SK-N-SH (cell line): ENCODE measurements around the gene GALNTL6. TPM values are rescaled to one million over a fixed set of nuclear protein-coding genes. Genes with fewer than 3 reads are reported as not detected.

ENCODE experiments used
- CTCF ChIA-PET: fragments of 300-600, 350-600 bp; formaldehyde crosslinking; extraction: SDS; loops from one replicate; lab custom pipeline; 2021; lab: Yijun Ruan, JAX
- POLR2A ChIA-PET: fragments of 350-600 bp; sonication (Branson Sonifier 250); formaldehyde crosslinking; extraction: SDS; loops from one replicate; lab custom pipeline; 2020; ENCODE audit warnings: antibody characterized with exemption, inconsistent platforms; lab: Yijun Ruan, JAX
- DNase-seq: peaks from one replicate; pipeline ENCODE4 v3.0.0; 2012
- H2AFZ ChIP-seq: fragments of 200-600 bp; sonication (generic); 2 replicates; pipeline ENCODE4 v1.8.1; 2016; ENCODE audit warnings: antibody characterized with exemption, mild to moderate bottlenecking, low read depth
- H3F3A ChIP-seq: fragments of 200-600 bp; sonication (generic); replicated peaks from 2 replicates; pipeline ENCODE3; 2016; ENCODE audit warnings: antibody characterized with exemption, mild to moderate bottlenecking; ENCODE audit not compliant: insufficient read depth
- H3K27ac ChIP-seq, 2 experiments: fragments of 200-500 bp in 1 of 2; fragments of 200-600 bp in 1 of 2; sonication (Bioruptor generic) in 1 of 2; sonication (generic), shearing (Covaris generic) in 1 of 2; 2 replicates each; pipeline versions ENCODE4 v1.5.1 to v1.6.1; 2014 to 2016; ENCODE audit warnings: low read depth in 2 of 2, inconsistent platforms in 1 of 2, low read length in 1 of 2, mild to moderate bottlenecking in 1 of 2, mixed read lengths in 1 of 2
- H3K27me3 ChIP-seq: fragments of 200-600 bp; sonication (generic), shearing (Covaris generic); 2 replicates; pipeline ENCODE4 v1.6.1; 2016; ENCODE audit warnings: mixed run types; ENCODE audit not compliant: insufficient read depth
- H3K36me3 ChIP-seq, 2 experiments: fragments of 200-500 bp in 1 of 2; fragments of 200-600 bp in 1 of 2; sonication (Bioruptor generic) in 1 of 2; sonication (generic) in 1 of 2; replicated peaks in 1 of 2; 2 replicates each; pipeline versions ENCODE3 to v1.5.1; 2014 to 2016; ENCODE audit warnings: low read length in 1 of 2, mild to moderate bottlenecking in 1 of 2; ENCODE audit not compliant: insufficient read depth in 2 of 2, control insufficient read depth in 1 of 2
- H3K4me1 ChIP-seq, 2 experiments: fragments of 200-500 bp in 1 of 2; fragments of 200-600 bp in 1 of 2; sonication (Bioruptor generic) in 1 of 2; sonication (generic), shearing (Covaris generic) in 1 of 2; 2 replicates each; pipeline versions ENCODE4 v1.5.1 to v1.6.1; 2014 to 2016; ENCODE audit warnings: low read depth in 1 of 2, low read length in 1 of 2, mixed run types in 1 of 2; ENCODE audit not compliant: insufficient read depth in 2 of 2, control insufficient read depth in 1 of 2
- H3K4me2 ChIP-seq: fragments of 200-600 bp; sonication (generic), shearing (Covaris generic); 2 replicates; pipeline ENCODE4 v1.6.1; 2017; ENCODE audit warnings: mixed run types
- H3K4me3 ChIP-seq, 2 experiments: fragments of 200-500 bp in 1 of 2; fragments of 200-600 bp in 1 of 2; sonication (Bioruptor generic) in 1 of 2; sonication (generic), shearing (Covaris generic) in 1 of 2; 2 replicates each; pipeline versions ENCODE4 v1.5.1 to v1.8.1; 2014 to 2016; ENCODE audit warnings: low read depth in 2 of 2, inconsistent platforms in 1 of 2, low read length in 1 of 2, mild to moderate bottlenecking in 1 of 2, mixed read lengths in 1 of 2, moderate library complexity in 1 of 2
- H3K79me2 ChIP-seq: fragments of 200-600 bp; sonication (generic); 2 replicates; pipeline ENCODE4 v1.8.1; 2017; ENCODE audit warnings: mild to moderate bottlenecking; ENCODE audit not compliant: insufficient read depth
- H3K9ac ChIP-seq: fragments of 200-600 bp; sonication (generic); 2 replicates; pipeline ENCODE4 v1.6.1; 2017; ENCODE audit warnings: mixed run types
- H3K9me2 ChIP-seq: fragments of 200-600 bp; sonication (generic); 2 replicates; pipeline ENCODE4 v1.6.1; 2017; ENCODE audit warnings: mixed run types
- H3K9me3 ChIP-seq: fragments of 200-600 bp; sonication (generic); 2 replicates; pipeline ENCODE4 v1.6.1; 2017; ENCODE audit warnings: mixed run types, mild to moderate bottlenecking, moderate library complexity
- H4K20me1 ChIP-seq: fragments of 200-600 bp; sonication (generic); 2 replicates; pipeline ENCODE4 v1.6.1; 2017; ENCODE audit warnings: mild to moderate bottlenecking, mixed run types; ENCODE audit not compliant: insufficient read depth
- CHD2 ChIP-seq: fragments of 150-350 bp; IDR thresholded peaks from 2 replicates; pipeline ENCODE4 v1.6.1; 2018; ENCODE audit warnings: low read length; ENCODE audit not compliant: partially characterized antibody
- CTCF ChIP-seq: fragments of 200-600 bp; sonication (generic); IDR thresholded peaks from 2 replicates; pipeline ENCODE4 v1.6.1; 2017; ENCODE audit warnings: antibody characterized with exemption, mild to moderate bottlenecking, moderate library complexity
- EZH2phosphoT487 ChIP-seq: fragments of 200-600 bp; sonication (generic); IDR thresholded peaks from 2 replicates; pipeline ENCODE4 v1.6.1; 2017; ENCODE audit warnings: low read depth, mixed run types, mild to moderate bottlenecking, antibody characterized with exemption, moderate library complexity, borderline replicate concordance
- FOSL2 ChIP-seq: IDR thresholded peaks from 2 replicates; pipeline ENCODE4 v1.4.0; 2012; ENCODE audit warnings: low read depth, mild to moderate bottlenecking, moderate library complexity, borderline replicate concordance
- FOXJ3 ChIP-seq: sonication (generic); formaldehyde crosslinking; IDR thresholded peaks from 2 replicates; pipeline ENCODE4 v1.5.1; 2020; ENCODE audit warnings: mild to moderate bottlenecking, missing genetic modification reagents
- FOXM1 ChIP-seq: IDR thresholded peaks from 2 replicates; pipeline ENCODE4 v1.4.0; 2012; ENCODE audit warnings: low read depth, mild to moderate bottlenecking
- GABPA ChIP-seq: IDR thresholded peaks from 2 replicates; pipeline ENCODE4 v1.4.0; 2012; ENCODE audit warnings: low read depth, mild to moderate bottlenecking
- JUND ChIP-seq: IDR thresholded peaks from 2 replicates; pipeline ENCODE4 v1.4.0; 2012
- NFIC ChIP-seq: IDR thresholded peaks from 2 replicates; pipeline ENCODE4 v1.4.0; 2012; ENCODE audit warnings: borderline replicate concordance
- PBX3 ChIP-seq: IDR thresholded peaks from 2 replicates; pipeline ENCODE4; 2012
- RAD21 ChIP-seq: IDR thresholded peaks from 2 replicates; pipeline ENCODE4 v1.6.1; 2012; ENCODE audit warnings: mild to moderate bottlenecking, low read length
- RCOR1 ChIP-seq: fragments of 150-350 bp; IDR thresholded peaks from 2 replicates; pipeline ENCODE4 v1.6.1; 2017; ENCODE audit warnings: antibody characterized with exemption, low read length
- REST ChIP-seq: IDR thresholded peaks from 2 replicates; pipeline ENCODE4 v1.6.1; 2012; ENCODE audit warnings: mild to moderate bottlenecking, low read depth, low read length, moderate library complexity
- RXRA ChIP-seq: IDR thresholded peaks from 2 replicates; pipeline ENCODE4 v1.4.0; 2012; ENCODE audit warnings: low read depth, mild to moderate bottlenecking, borderline replicate concordance
- TAF1 ChIP-seq: IDR thresholded peaks from 2 replicates; pipeline ENCODE4 v1.6.1; 2012; ENCODE audit warnings: low read depth, mild to moderate bottlenecking, low read length, moderate library complexity, borderline replicate concordance
- ZBTB33 ChIP-seq: IDR thresholded peaks from 2 replicates; pipeline ENCODE4 v1.4.0; 2012; ENCODE audit warnings: low read depth, borderline replicate concordance
- WGBS: methylation state at CpG from one replicate; pipeline ENCODE4 v1.1.6; 2017; ENCODE audit warnings: low lambda C conversion rate; 5-methylcytosine and 5-hydroxymethylcytosine counted together
- polyA plus RNA-seq, 3 experiments: library from polyadenylated mRNA; depleted of rRNA; stranded (reverse); fragments of >200 nt; gene quantifications; 2 replicates each; pipeline ENCODE4 v1.2.3, GENCODE V29; 2012

GALNTL6 gene
- polyA plus RNA-seq, 1 of the 3 experiments (the other 2 are of a cell fraction) = 0.07 TPM

GRCh38 chr4:172813359-172813923 lies 1000.2 kb downstream of the GALNTL6 start:
- 44% methylated on average over 11 of the region's 11 CpGs for WGBS
- TF ChIP-seq PBX3 = no peak
- TF ChIP-seq NFIC = no peak
- no peak for TF ChIP-seq RCOR1
- TF ChIP-seq GABPA = no peak
- no peak for TF ChIP-seq EZH2phosphoT487
- TF ChIP-seq FOSL2 = no peak
- no peak for TF ChIP-seq CHD2

GRCh38 chr4:172815499-172816164 lies 1002.4 kb downstream of the GALNTL6 start:
- Histone ChIP-seq H4K20me1 (no peaks in the 10 kb centered on the region), H3K9me3 (no peaks in the 10 kb centered on the region), H2AFZ (no peak overlapping the region), H3K4me3 (no peak overlapping the region), H3K9ac (no peak overlapping the region), H3F3A (no peaks in the 10 kb centered on the region), H3K9me2 (no peaks in the 10 kb centered on the region), H3K4me1 (no peaks in the 10 kb centered on the region), H3K27ac (no peak overlapping the region), H3K27me3 (no peaks in the 10 kb centered on the region), H3K4me2 (no peak overlapping the region), H3K36me3 (no peaks in the 10 kb centered on the region), H3K79me2 (no peaks in the 10 kb centered on the region)
- 61% methylated on average over 8 of the region's 8 CpGs for WGBS
- POLR2A ChIA-PET = interaction anchor here (0.6 kb wide), 1 partner anchor 8 kb away, joined by 3 read pairs; no protein-coding TSS in a partner anchor
- DNase-seq = no peak
- CTCF ChIA-PET = interaction anchor here (0.6 to 1.1 kb wide), 2 partner anchors 16 to 582 kb away, joined by 3 read pairs; no protein-coding TSS in a partner anchor
- TF ChIP-seq JUND (no peak), ZBTB33 (no peak), FOXM1 (no peak), REST (no peak), FOSL2 (no peak), FOXJ3 (CRISPR knock-in tag) (no peak), PBX3 (no peak), RXRA (no peak), NFIC (no peak), RAD21 (no peak), CTCF (no peak), TAF1 (no peak)

More at GRCh38 chr4:172813359-172813923, 1000.2 kb downstream of the GALNTL6 start:
- ChIA-PET CTCF (no interaction called here), POLR2A (no interaction called here)
- Histone ChIP-seq H3K4me3 (no peak overlapping the region), H4K20me1 (no peaks in the 10 kb centered on the region), H3K9ac (no peak overlapping the region), H3K4me2 (no peak overlapping the region), H2AFZ (no peak overlapping the region), H3F3A (no peaks in the 10 kb centered on the region), H3K9me3 (no peaks in the 10 kb centered on the region), H3K27me3 (no peaks in the 10 kb centered on the region), H3K4me1 (no peaks in the 10 kb centered on the region), H3K36me3 (no peaks in the 10 kb centered on the region), H3K9me2 (no peaks in the 10 kb centered on the region), H3K27ac (no peak overlapping the region), H3K79me2 (no peaks in the 10 kb centered on the region)
- DNase-seq = no peak
